GM12801 (cell line): ENCODE measurements around the gene GCLC.

Source experiments
- TF ChIP-seq, protein P1 (sequence below): IDR thresholded peaks from one replicate; pipeline ENCODE4 v1.5.1; 2011; ENCODE audit warnings: control low read depth; ENCODE audit not compliant: insufficient read length; ENCODE audit errors: extremely low read depth

GCLC gene

DNA sequence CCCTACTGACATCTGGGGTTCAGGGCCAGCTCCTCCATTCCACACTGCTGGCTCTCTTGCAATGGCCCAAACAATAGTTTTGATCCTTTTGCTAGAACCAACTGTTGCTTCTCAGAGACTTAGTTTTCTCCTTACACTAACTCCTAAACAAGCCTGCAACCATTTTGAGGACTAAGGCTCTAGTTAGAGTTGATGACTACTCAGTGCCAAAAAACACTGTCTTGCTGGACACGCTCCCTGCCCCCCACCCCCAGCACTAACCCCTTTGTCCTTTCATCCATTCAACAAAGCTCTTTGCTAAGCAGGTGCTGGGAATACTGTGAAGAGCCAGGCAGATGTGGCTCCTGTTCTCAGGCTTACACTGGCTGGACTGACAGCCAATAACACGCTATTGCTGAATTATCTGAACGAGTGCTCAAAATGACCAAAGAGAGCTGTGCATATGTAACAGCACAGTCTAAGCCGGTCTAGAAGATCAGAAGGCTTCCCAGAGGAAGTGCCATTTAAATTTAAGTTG is 17.6 kb downstream of the GCLC start:
- TF ChIP-seq, protein P1, sequence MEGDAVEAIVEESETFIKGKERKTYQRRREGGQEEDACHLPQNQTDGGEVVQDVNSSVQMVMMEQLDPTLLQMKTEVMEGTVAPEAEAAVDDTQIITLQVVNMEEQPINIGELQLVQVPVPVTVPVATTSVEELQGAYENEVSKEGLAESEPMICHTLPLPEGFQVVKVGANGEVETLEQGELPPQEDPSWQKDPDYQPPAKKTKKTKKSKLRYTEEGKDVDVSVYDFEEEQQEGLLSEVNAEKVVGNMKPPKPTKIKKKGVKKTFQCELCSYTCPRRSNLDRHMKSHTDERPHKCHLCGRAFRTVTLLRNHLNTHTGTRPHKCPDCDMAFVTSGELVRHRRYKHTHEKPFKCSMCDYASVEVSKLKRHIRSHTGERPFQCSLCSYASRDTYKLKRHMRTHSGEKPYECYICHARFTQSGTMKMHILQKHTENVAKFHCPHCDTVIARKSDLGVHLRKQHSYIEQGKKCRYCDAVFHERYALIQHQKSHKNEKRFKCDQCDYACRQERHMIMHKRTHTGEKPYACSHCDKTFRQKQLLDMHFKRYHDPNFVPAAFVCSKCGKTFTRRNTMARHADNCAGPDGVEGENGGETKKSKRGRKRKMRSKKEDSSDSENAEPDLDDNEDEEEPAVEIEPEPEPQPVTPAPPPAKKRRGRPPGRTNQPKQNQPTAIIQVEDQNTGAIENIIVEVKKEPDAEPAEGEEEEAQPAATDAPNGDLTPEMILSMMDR = no peak

DNA sequence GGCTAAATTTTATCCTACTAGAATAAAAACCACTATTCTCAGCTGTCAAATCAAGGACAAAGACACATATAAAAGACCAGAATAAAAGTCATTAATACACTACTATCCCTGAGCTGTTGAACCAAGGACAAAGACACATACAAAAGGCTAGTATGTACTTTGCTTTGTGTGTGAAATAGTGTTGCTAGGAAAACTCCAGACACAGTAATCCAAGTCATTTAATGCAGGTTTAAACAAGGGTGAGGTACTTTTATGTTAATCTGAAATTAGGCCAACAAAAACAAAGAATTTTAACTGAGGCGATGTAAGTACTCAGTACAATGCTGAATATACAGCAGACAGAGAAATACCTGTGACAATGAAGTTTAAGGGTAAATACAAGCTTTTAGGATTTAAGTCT is 18.9 kb downstream of the GCLC start:
- TF ChIP-seq, protein P1 = no peak

DNA sequence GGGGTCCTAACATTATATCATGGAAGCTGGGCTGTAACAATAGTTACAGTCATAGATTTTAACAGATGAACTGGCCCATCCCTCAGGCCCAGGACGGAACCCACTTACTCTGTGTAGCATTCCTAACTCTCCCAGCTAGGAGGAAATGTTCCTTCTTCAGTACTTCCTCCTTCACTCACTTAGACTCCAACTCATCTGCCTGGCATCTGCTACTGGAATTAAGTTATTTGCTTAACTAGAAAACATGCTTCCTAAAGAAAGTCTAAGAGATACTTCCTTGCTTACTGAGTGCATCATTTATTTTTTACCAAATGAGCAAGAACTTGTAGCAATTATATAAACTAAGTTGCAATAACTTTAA is 20.5 kb downstream of the GCLC start:
- TF ChIP-seq, protein P1 = no peak

DNA sequence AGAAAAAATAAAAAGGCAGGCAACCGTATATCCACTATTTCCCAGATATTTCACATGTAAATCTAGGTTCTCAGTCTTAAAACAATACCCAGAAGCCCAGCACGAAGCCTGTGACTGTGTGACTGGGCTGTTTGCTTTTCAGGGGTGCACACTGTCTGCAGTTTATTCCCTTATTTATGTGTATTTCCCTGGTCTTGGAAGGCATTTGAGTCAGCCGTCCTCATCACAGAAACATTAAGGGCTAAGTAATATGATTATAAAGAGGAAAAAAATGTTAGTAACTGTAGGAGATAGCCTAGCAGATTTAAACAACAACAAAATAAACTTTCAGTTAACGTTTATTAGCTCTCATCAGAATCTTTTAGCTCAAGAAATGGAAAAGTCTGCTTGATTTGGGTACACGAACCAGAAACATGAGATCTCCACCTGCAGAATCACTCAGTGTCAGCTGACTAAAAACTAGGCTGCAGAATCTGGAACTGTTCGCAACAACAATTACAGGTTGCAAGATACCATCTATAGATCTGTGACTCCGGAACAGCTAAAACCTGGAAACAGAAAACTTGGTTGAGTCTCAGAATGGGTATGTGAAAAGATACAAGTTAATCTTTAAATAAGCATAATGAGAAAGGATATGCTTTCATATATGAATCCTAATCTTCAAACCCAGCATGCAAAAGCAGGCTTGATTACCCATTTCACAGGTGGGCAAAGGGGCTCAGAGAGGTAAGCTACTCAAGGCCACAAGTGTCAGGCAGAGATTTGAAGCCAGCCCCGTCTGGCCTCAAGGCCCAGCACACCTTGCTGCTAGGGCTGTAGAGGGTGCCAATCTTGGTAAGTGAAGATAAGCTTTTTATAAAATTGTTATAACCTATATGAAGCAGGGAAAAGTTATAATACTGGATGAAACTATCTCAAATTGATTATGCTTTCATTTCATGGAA is 21.1 kb downstream of the GCLC start:
- TF ChIP-seq, protein P1 = no peak

DNA sequence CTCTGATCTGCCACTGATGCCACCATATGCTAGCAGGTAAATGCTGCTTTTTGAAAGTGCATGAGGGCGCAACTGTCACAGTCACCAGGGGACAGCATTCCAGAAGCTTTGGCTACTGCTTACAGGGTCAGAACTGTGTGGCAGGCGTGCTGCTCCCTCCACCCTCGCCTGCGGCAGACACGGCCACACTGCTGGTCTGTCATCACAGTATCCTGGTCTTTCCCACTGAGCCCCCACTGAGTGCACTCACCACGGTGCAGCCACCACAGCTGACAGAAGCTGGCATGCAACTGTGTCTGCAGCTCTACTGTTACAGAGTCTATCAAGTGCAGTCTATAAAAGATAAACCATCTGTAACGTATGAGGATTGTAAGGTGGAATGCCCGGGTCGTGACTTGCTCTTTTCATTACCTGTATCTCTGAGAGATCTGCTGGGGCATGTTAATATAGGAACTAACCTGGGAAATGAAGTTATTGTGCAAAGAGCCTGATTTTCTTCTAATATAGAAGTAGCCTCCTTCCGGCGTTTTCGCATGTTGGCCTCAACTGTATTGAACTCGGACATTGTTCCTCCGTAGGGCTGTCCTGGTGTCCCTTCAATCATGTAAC is 24.5 kb downstream of the GCLC start:
- TF ChIP-seq, protein P1 = no peak

DNA sequence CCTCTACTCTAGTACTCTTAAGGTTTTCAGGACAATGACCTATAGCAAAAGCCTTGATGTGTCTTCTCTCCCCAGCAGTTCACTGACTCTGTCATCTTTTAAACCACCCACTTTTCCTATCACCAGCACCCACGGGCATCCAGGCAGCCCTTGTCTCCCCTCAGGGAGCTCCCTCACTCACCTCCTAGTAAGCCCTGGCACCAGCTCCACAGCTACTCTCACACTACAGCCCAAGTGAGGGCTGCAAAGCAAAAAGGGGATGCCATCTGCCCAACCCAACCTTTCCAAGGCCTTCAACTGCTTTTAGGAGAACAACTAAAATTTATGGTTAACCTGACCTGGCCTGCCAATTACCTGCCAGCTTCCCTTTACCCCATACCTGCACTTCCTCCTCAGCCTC is 26.0 kb downstream of the GCLC start:
- TF ChIP-seq, protein P1 = no peak

DNA sequence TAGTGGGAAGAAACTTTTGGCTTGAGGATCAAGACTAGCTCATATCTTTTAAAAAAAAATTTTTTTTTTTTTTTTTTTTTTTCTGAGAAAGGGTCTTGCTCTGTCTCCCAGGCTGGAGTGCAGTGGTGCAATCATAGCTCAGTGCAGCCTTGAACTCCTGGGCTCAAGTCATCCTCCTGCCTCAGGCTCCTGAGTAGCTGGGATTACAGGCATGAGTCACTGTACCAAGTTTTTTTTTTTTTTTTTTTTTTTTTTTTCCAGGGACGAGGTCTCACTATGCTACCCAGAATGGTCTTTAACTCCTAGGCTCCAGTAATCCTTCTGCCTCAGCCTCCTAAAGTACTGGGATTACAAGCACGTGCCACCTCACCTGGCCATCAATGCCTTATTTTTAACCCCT is 27.9 kb downstream of the GCLC start:
- TF ChIP-seq, protein P1 = no peak
